Endometrial microvascular endothelial cells (primary cell): ENCODE data around the gene STK24. TPM values are rescaled to one million over a fixed set of nuclear protein-coding genes. Genes with fewer than 3 reads are reported as not detected.

Source experiments
- in situ Hi-C: cut with HindIII; loops from 2 replicates; pipeline ENCODE4 v1.10.0; 2017; ENCODE audit warnings: low sequenced_read_pairs, low pct_unique_long_range_greater_than_20kb; ENCODE audit errors: inconsistent ontology term
- total RNA-seq: library from RNA; depleted of rRNA; stranded (reverse); fragments of >200 nt; gene quantifications from one replicate; pipeline ENCODE4 v1.2.3, GENCODE V29; 2015; ENCODE audit errors: inconsistent ontology term

The STK24 gene
- total RNA-seq, 1 donor from 2014 or later: 93.2 TPM

GRCh38 chr13:98434060-98434459 is 142.8 kb downstream of the STK24 start:
- in situ Hi-C loops: no loop called here

- in situ Hi-C loops: no loop called here
Observed at GRCh38 chr13:98433654-98434053, 143.3 kb downstream of the STK24 start.

- in situ Hi-C loops: no loop called here
Observed at GRCh38 chr13:98432638-98433037, 144.3 kb downstream of the STK24 start.

- in situ Hi-C loops: no loop called here
Observed at GRCh38 chr13:98429977-98430736, 146.8 kb downstream of the STK24 start.

- in situ Hi-C loops: no loop called here
Observed at GRCh38 chr13:98429531-98429930, 147.4 kb downstream of the STK24 start.

- in situ Hi-C loops: no loop called here
Observed at GRCh38 chr13:98429081-98429480, 147.8 kb downstream of the STK24 start.

GRCh38 chr13:98428256-98428966 is 148.5 kb downstream of the STK24 start:
- in situ Hi-C loops: no loop called here

- in situ Hi-C loops: no loop called here
Observed at GRCh38 chr13:98427331-98427995, 149.4 kb downstream of the STK24 start.

- in situ Hi-C loops: loop anchor here (25.0 kb wide), 1 partner anchor 286 kb away; the partner anchor contains the start of gene FARP1
Observed at GRCh38 chr13:98423417-98423816, 153.5 kb downstream of the STK24 start.

- in situ Hi-C loops: loop anchor here (25.0 kb wide), 1 partner anchor 285 kb away; the partner anchor contains the start of gene FARP1
Observed at GRCh38 chr13:98422046-98422445, 154.9 kb downstream of the STK24 start.

GRCh38 chr13:98420554-98421175 is 156.2 kb downstream of the STK24 start:
- in situ Hi-C loops: loop anchor here (25.0 kb wide), 1 partner anchor 283 kb away; the partner anchor contains the start of gene FARP1

GRCh38 chr13:98419786-98420553 is 156.9 kb downstream of the STK24 start:
- in situ Hi-C loops: loop anchor here (25.0 kb wide), 1 partner anchor 283 kb away; the partner anchor contains the start of gene FARP1

- in situ Hi-C loops: loop anchor here (25.0 kb wide), 1 partner anchor 279 kb away; the partner anchor contains the start of gene FARP1
Observed at GRCh38 chr13:98416408-98416807, 160.5 kb downstream of the STK24 start.

- in situ Hi-C loops: loop anchor here (25.0 kb wide), 1 partner anchor 278 kb away; the partner anchor contains the start of gene FARP1
Observed at GRCh38 chr13:98415326-98416070, 161.4 kb downstream of the STK24 start.

GRCh38 chr13:98413796-98414195 is 163.1 kb downstream of the STK24 start:
- in situ Hi-C loops: loop anchor here (25.0 kb wide), 1 partner anchor 276 kb away; the partner anchor contains the start of gene FARP1

- in situ Hi-C loops: loop anchor here (25.0 kb wide), 1 partner anchor 276 kb away; the partner anchor contains the start of gene FARP1
Observed at GRCh38 chr13:98413278-98413677, 163.6 kb downstream of the STK24 start.

GRCh38 chr13:98411617-98412265 is 165.2 kb downstream of the STK24 start:
- in situ Hi-C loops: loop anchor here (25.0 kb wide), 1 partner anchor 274 kb away; the partner anchor contains the start of gene FARP1
